ENCODE data around the gene BHLHE40.

DNA sequence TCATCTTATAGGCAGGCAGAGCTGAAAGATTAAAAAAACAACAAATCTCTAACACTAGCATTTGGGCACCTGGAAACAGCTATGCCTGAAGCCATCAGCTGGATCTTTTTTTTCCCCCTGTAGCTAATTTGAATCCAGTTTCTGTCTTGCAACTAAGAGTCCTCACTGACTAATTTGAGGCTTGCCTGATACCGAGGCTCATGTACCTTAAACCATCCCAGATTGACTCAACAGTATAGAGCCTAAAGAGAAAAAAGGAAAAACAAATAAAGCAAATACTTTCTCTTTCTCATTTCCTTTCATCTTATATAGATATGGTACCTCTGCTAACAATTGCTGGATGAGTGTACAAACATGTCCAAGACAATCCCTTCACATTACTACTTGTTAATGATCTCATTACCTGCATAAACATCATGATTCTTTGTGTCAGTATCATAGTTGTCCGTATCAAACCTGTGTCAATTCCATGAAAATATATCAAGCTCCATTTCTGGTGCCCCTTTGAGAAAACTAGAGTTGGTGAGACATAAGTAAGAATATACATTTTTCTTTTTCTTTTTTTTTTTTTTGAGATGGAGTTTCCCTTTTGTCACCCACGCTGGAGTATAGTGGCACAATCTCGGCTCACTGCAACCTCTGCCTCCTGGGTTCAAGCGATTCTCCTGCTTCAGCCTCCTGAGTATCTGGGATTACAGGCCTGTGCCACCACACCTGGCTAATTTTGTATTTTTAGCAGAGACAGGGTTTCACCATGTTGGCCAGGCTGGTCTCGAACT, 43.1 kb downstream of the BHLHE40 start:
- TF ChIP-seq PHF20 (CRISPR knock-in tag; IDR thresholded peaks at IDR 0.05) (no peak), GPN1 (CRISPR knock-in tag; IDR thresholded peaks at IDR 0.05; ENCODE audit: borderline replicate concordance) (no peak), PHF21A (CRISPR knock-in tag; IDR thresholded peaks at IDR 0.05) (no peak), ATF1 (CRISPR knock-in tag; IDR thresholded peaks at IDR 0.05) (no peak), EP300 (IDR thresholded peaks at IDR 0.05; ENCODE audit: low read depth in 2 of 2, low read length in 2 of 2) (no peak; a peak in 1 of 4 replicates), EP300 (CRISPR knock-in tag; IDR thresholded peaks at IDR 0.05; ENCODE audit: borderline replicate concordance) (no peak)
- TF ChIP-seq, protein P1, sequence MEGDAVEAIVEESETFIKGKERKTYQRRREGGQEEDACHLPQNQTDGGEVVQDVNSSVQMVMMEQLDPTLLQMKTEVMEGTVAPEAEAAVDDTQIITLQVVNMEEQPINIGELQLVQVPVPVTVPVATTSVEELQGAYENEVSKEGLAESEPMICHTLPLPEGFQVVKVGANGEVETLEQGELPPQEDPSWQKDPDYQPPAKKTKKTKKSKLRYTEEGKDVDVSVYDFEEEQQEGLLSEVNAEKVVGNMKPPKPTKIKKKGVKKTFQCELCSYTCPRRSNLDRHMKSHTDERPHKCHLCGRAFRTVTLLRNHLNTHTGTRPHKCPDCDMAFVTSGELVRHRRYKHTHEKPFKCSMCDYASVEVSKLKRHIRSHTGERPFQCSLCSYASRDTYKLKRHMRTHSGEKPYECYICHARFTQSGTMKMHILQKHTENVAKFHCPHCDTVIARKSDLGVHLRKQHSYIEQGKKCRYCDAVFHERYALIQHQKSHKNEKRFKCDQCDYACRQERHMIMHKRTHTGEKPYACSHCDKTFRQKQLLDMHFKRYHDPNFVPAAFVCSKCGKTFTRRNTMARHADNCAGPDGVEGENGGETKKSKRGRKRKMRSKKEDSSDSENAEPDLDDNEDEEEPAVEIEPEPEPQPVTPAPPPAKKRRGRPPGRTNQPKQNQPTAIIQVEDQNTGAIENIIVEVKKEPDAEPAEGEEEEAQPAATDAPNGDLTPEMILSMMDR (CRISPR knock-in tag; IDR thresholded peaks at IDR 0.05): no peak
- TF ChIP-seq, protein P2, sequence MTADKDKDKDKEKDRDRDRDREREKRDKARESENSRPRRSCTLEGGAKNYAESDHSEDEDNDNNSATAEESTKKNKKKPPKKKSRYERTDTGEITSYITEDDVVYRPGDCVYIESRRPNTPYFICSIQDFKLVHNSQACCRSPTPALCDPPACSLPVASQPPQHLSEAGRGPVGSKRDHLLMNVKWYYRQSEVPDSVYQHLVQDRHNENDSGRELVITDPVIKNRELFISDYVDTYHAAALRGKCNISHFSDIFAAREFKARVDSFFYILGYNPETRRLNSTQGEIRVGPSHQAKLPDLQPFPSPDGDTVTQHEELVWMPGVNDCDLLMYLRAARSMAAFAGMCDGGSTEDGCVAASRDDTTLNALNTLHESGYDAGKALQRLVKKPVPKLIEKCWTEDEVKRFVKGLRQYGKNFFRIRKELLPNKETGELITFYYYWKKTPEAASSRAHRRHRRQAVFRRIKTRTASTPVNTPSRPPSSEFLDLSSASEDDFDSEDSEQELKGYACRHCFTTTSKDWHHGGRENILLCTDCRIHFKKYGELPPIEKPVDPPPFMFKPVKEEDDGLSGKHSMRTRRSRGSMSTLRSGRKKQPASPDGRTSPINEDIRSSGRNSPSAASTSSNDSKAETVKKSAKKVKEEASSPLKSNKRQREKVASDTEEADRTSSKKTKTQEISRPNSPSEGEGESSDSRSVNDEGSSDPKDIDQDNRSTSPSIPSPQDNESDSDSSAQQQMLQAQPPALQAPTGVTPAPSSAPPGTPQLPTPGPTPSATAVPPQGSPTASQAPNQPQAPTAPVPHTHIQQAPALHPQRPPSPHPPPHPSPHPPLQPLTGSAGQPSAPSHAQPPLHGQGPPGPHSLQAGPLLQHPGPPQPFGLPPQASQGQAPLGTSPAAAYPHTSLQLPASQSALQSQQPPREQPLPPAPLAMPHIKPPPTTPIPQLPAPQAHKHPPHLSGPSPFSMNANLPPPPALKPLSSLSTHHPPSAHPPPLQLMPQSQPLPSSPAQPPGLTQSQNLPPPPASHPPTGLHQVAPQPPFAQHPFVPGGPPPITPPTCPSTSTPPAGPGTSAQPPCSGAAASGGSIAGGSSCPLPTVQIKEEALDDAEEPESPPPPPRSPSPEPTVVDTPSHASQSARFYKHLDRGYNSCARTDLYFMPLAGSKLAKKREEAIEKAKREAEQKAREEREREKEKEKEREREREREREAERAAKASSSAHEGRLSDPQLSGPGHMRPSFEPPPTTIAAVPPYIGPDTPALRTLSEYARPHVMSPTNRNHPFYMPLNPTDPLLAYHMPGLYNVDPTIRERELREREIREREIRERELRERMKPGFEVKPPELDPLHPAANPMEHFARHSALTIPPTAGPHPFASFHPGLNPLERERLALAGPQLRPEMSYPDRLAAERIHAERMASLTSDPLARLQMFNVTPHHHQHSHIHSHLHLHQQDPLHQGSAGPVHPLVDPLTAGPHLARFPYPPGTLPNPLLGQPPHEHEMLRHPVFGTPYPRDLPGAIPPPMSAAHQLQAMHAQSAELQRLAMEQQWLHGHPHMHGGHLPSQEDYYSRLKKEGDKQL (CRISPR knock-in tag; IDR thresholded peaks at IDR 0.05; ENCODE audit: low read depth): no peak
- TF ChIP-seq, protein P3, sequence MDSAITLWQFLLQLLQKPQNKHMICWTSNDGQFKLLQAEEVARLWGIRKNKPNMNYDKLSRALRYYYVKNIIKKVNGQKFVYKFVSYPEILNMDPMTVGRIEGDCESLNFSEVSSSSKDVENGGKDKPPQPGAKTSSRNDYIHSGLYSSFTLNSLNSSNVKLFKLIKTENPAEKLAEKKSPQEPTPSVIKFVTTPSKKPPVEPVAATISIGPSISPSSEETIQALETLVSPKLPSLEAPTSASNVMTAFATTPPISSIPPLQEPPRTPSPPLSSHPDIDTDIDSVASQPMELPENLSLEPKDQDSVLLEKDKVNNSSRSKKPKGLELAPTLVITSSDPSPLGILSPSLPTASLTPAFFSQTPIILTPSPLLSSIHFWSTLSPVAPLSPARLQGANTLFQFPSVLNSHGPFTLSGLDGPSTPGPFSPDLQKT (CRISPR knock-in tag; IDR thresholded peaks at IDR 0.05; ENCODE audit: borderline replicate concordance): no peak
